Activated CD8-positive, alpha-beta memory T cell treated with anti-CD3 and anti-CD28 coated beads, Interleukin-2, amount 50 U/mL, for 24 hours (primary cell): ENCODE measurements around the gene ATXN1.

Experiments used
- DNase-seq: peaks from one replicate; pipeline ENCODE4 v3.0.0-alpha.2; 2020; ENCODE audit errors: extremely low read depth

ATXN1 gene

DNA sequence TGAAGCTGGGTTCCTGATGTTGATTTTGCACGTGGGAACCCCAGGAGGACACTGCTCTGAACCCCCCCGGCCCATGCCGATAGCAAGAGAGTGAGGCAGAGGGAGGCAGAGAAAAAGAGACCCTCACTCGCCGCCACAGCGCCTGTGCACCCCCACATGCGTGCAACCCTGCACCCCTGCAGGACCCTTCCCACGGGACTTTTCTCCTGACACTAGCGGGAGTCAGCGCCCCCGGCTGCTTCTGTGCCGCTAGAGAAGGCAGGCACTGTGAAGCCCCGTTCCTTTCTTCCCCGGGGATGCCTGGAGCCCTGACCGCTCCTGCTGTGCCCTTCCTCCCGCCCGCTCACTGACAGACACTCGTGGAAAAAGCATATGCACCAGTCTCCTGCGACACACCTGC, 455.5 kb downstream of the ATXN1 start:
- no peak for DNase-seq

- no peak for DNase-seq
Observed at GRCh38 chr6:16305246-16305725, 456.0 kb downstream of the ATXN1 start.

GRCh38 chr6:16302721-16303552, 458.3 kb downstream of the ATXN1 start:
- DNase-seq = no peak

- DNase-seq = no peak
Observed at GRCh38 chr6:16301511-16301910, 459.7 kb downstream of the ATXN1 start.

DNA sequence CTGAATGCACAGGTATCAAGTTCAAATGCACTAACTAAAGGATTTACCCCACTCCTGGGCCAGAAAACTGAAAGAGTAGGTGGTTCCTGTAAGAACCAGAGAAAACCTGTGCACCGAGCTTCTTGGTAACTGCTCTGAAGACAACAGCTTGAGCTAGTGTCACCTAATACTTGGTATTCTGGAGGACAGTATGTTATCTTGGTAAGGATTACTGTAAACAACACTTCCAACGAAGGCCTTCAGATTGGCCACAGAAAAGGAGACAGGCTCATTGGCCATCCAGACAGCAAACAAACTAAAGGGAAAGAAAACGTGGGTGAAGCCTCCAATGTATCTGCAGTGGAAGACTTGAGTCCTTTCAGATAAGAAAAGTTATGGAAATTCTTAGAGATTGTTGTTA, 461.4 kb downstream of the ATXN1 start:
- no peak for DNase-seq

- no peak for DNase-seq
Observed at GRCh38 chr6:16296061-16296670, 465.1 kb downstream of the ATXN1 start.

- no peak for DNase-seq
Observed at GRCh38 chr6:16295471-16295870, 465.8 kb downstream of the ATXN1 start.

DNA sequence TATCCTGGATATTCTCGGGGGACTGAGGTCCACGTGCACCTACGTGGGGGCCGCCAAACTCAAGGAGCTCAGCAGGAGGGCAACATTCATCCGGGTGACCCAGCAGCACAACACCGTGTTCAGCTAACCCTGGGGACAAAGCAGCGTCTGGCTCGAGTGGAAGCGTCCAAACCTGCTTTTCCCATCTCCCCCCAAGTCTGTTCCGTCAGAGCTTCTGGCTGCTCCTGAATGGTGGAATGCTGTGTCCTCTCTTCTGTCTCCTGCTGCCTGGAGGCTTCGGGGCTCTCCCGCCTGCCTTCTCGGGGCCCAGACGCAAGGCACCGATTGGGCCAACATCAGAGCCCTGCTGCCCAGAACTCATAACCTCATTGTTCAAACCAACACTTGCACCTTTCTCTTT, 466.2 kb downstream of the ATXN1 start:
- DNase-seq = no peak

GRCh38 chr6:16294371-16294770, 466.9 kb downstream of the ATXN1 start:
- no peak for DNase-seq

- DNase-seq = no peak
Observed at GRCh38 chr6:16292942-16293341, 468.3 kb downstream of the ATXN1 start.

DNA sequence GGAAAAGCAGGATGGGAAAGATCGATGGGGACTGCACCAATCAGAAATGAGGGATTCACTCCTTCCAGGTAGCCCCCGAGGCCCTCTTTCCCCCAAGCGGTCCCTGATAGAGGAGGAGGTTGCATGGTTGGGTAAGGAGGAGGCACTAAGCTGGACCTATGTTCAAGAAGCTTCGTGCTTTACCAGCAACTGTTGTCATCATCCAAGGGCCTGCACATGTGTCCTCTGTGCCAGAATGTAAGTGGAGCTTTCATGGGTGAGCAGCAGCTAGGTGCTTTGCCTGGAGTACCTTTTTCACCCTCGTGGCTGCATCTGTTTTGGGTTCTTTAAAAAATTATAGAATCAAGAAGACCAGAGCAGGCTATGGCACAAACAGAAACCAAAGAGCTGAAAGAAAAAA, 468.8 kb downstream of the ATXN1 start:
- no peak for DNase-seq

DNA sequence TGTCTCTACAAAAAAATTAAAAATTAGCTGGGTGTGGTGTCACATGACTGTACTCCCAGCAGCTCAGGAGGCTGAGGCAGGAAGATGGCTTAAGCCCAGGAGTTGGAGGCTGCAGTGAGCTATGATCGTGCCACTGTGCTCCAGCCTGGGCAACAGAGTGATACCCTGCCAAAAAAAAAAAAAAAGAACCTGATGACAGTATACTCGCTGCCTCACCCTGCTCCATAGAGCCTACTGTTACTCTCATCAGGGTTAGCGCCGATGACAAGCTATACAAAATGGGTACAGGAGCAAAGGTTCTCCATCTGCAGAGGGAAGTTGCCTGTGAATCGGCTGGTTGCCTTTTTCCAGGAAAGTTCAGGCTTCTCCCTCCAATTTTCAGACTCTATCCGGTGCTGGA, 469.5 kb downstream of the ATXN1 start:
- DNase-seq = no peak

DNA sequence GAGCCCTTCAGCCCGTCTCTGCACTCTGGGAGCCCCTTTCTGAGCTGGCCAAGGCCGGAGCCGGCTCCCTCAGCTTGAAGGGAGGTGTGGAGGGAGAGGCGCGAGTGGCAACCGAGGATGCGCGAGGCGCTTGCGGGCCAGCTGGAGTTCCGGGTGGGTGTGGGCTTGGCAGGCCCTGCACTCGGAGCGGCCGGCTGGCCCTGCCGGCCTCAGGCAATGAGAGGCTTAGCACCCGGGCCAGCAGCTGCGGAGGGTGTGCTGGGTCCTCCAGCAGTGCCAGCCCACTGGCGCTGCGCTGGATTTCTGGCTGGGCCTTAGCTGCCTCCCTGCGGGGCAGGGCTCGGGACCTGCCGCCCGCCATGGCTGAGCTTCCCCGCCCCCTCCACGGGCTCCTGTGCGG, 473.1 kb downstream of the ATXN1 start:
- DNase-seq = no peak

GRCh38 chr6:16286151-16286522, 475.1 kb downstream of the ATXN1 start:
- no peak for DNase-seq

GRCh38 chr6:16285467-16286150, 475.7 kb downstream of the ATXN1 start:
- DNase-seq = no peak

- no peak for DNase-seq
Observed at GRCh38 chr6:16284472-16284871, 476.8 kb downstream of the ATXN1 start.

DNA sequence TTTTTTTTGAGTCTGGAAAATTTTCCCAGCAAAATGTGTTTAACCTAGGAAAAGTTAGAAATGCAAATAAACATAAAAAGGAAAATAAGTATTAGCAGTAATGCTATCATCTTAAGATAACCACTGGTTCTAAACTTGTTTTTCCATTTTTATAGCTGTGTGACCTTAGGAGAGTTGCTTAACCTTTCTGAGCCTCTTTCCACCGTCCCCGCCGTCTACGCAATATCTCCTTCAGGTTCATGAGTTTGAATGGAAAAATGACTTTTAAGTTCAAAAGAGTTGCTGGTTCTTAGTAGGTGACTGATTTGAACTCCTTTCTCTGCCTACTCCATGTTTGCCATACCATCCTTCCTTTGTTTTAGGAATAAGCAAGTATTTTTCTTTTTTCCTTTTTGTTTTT, 478.9 kb downstream of the ATXN1 start:
- DNase-seq = no peak

GRCh38 chr6:16279243-16279642, 482.0 kb downstream of the ATXN1 start:
- no peak for DNase-seq

DNA sequence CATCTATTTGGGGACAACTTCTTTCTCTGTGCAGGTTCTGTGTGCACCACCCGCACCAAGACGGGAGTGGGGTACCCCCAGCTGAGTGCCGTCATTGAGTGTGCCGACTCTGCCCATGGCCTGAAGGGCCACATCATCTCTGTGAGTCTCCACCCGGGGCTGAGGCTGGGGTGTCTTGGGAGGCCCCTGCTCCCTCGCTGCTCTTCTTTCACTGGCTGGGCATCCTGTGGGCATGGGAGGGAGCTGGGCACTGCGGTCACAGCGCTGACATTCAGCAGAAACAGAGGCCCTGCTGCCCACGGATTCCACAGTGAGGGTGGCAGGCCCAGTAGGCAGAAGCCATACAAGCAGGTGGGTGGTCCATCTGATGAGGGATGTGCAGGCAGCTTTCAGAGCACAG, 482.5 kb downstream of the ATXN1 start:
- DNase-seq = no peak

GRCh38 chr6:16278048-16278724, 483.1 kb downstream of the ATXN1 start:
- DNase-seq = no peak

GRCh38 chr6:16277101-16277981, 483.9 kb downstream of the ATXN1 start:
- no peak for DNase-seq
